ENCODE data around the gene GPR21. TPM values are rescaled to one million over a fixed set of nuclear protein-coding genes. Genes with fewer than 3 reads are reported as not detected.

The GPR21 gene
- total RNA-seq, 1 experiment from 2014 or later = 0.37 TPM

DNA sequence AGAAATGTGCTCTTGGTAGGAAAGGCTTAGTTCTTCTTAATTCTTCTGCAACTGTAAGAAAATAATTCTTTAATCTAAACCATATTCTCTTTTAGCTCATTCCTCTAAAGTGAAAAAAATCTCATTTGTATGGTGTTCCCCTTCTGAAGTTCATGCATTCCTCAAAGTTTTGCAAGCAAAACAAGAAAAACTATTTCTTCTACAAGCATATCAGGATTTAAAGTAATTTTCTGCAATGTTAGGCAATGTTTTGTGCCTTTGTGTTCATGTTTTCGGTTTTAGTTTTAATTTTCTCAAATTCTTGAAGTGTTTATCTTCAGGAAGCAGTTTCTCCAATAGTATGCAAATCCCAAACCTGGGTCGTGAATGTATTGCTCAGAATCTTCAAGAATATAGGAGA lies 12.7 kb upstream of the GPR21 start:
- Mint-ChIP-seq H3K27me3 (ENCODE audit: insufficient read depth, unreplicated experiment) (no peaks in the 10 kb centered on the region), H3K36me3 (ENCODE audit: insufficient read depth, unreplicated experiment) (peaks cover 79% of the 10 kb centered on the region), H3K4me1 (ENCODE audit: insufficient read depth, unreplicated experiment) (no peaks in the 10 kb centered on the region), H3K4me3 (ENCODE audit: unreplicated experiment) (no peak overlapping the region), H3K27ac (ENCODE audit: low read depth, unreplicated experiment) (no peak overlapping the region), H3K9me3 (ENCODE audit: unreplicated experiment) (no peaks in the 10 kb centered on the region)
- DNase-seq (ENCODE audit: unreplicated experiment) = no peak
- TF ChIP-seq CTCF (IDR thresholded peaks at IDR 0.05; ENCODE audit: unreplicated experiment) = no peak
- CTCF ChIA-PET = interaction anchor here (0.6 kb wide), 1 partner anchor 102 kb away, joined by 3 read pairs; no protein-coding TSS in a partner anchor
- no TSS peak for BruUV-seq (replicated peaks)
- intact Hi-C loops (cut with micrococcal nuclease) = no loop called here
- POLR2A ChIA-PET = interaction anchor here (0.6 to 1.0 kb wide), 2 partner anchors 13 to 33 kb away, joined by 3 to 5 read pairs; no protein-coding TSS in a partner anchor

- ChIA-PET CTCF (interaction anchor here (0.6 to 0.7 kb wide), 3 partner anchors 10 to 325 kb away, joined by 3 to 4 read pairs (median 3); no protein-coding TSS in a partner anchor), POLR2A (interaction anchor here (0.8 kb wide), 1 partner anchor 23 kb away, joined by 4 read pairs; no protein-coding TSS in a partner anchor)
- H3K4me1 Mint-ChIP-seq (ENCODE audit: insufficient read depth, unreplicated experiment) = no peaks in the 10 kb centered on the region
- intact Hi-C loops (cut with micrococcal nuclease) = no loop called here
- H3K9me3 Mint-ChIP-seq (ENCODE audit: unreplicated experiment) = no peaks in the 10 kb centered on the region
- no peak for TF ChIP-seq CTCF (IDR thresholded peaks at IDR 0.05; ENCODE audit: unreplicated experiment)
- H3K36me3 Mint-ChIP-seq (ENCODE audit: insufficient read depth, unreplicated experiment) = peaks cover 54% of the 10 kb centered on the region
- H3K27me3 Mint-ChIP-seq (ENCODE audit: insufficient read depth, unreplicated experiment) = no peaks in the 10 kb centered on the region
- no peak for DNase-seq (ENCODE audit: unreplicated experiment)
- no TSS peak for BruUV-seq (replicated peaks)
- H3K27ac Mint-ChIP-seq (ENCODE audit: low read depth, unreplicated experiment) = no peak overlapping the region
- H3K4me3 Mint-ChIP-seq (ENCODE audit: unreplicated experiment) = no peak overlapping the region
These were observed 7.0 kb upstream of the GPR21 start for GRCh38 chr9:123026425-123026824.

- no peak for TF ChIP-seq CTCF (IDR thresholded peaks at IDR 0.05; ENCODE audit: unreplicated experiment)
- no peaks in the 10 kb centered on the region for H3K4me1 Mint-ChIP-seq (ENCODE audit: insufficient read depth, unreplicated experiment)
- intact Hi-C loops (cut with micrococcal nuclease) = no loop called here
- H3K9me3 Mint-ChIP-seq (ENCODE audit: unreplicated experiment) = no peaks in the 10 kb centered on the region
- H3K4me3 Mint-ChIP-seq (ENCODE audit: unreplicated experiment) = no peak overlapping the region
- no peaks in the 10 kb centered on the region for H3K27me3 Mint-ChIP-seq (ENCODE audit: insufficient read depth, unreplicated experiment)
- ChIA-PET POLR2A (no interaction called here), CTCF (interaction anchor here (0.7 kb wide), 1 partner anchor 140 kb away, joined by 3 read pairs; no protein-coding TSS in a partner anchor)
- no peak for DNase-seq (ENCODE audit: unreplicated experiment)
- H3K27ac Mint-ChIP-seq (ENCODE audit: low read depth, unreplicated experiment) = no peak overlapping the region
- no TSS peak for BruUV-seq (replicated peaks)
- peaks cover 47% of the 10 kb centered on the region for H3K36me3 Mint-ChIP-seq (ENCODE audit: insufficient read depth, unreplicated experiment)
These were observed 6.0 kb upstream of the GPR21 start for GRCh38 chr9:123027517-123027916.

DNA sequence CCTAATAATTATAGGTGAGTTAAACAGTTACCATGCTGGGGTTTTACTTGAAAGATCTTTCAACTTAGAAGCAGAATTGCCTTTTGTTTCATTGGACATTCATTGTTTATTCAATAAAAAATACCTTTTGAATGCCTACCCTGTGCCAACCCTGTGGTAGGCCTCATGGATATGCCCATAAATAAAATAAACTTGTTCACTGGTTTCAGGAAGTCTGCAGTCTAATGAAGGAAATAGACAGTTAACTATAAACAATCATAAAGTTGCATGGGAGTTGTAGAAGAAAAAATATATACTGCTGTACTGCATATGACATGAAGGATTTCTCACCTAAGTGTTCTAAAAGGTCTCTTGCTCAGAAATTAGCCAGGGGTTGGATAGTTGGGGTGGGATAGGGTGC lies 5.3 kb upstream of the GPR21 start:
- ChIA-PET POLR2A (no interaction called here), CTCF (no interaction called here)
- H3K27ac Mint-ChIP-seq (ENCODE audit: low read depth, unreplicated experiment) = no peak overlapping the region
- intact Hi-C loops (cut with micrococcal nuclease) = no loop called here
- no peak overlapping the region for H3K4me3 Mint-ChIP-seq (ENCODE audit: unreplicated experiment)
- no peaks in the 10 kb centered on the region for H3K27me3 Mint-ChIP-seq (ENCODE audit: insufficient read depth, unreplicated experiment)
- no peak for TF ChIP-seq CTCF (IDR thresholded peaks at IDR 0.05; ENCODE audit: unreplicated experiment)
- peaks cover 41% of the 10 kb centered on the region for H3K36me3 Mint-ChIP-seq (ENCODE audit: insufficient read depth, unreplicated experiment)
- no peaks in the 10 kb centered on the region for H3K4me1 Mint-ChIP-seq (ENCODE audit: insufficient read depth, unreplicated experiment)
- BruUV-seq (replicated peaks) = no TSS peak
- no peaks in the 10 kb centered on the region for H3K9me3 Mint-ChIP-seq (ENCODE audit: unreplicated experiment)
- DNase-seq (ENCODE audit: unreplicated experiment) = no peak

All from MCF 10A (cell line).